HepG2 (cell line): Measurements from ENCODE around the gene MYO16. TPM values are rescaled to one million over a fixed set of nuclear protein-coding genes. Genes with fewer than 3 reads are reported as not detected.

Experiments used
- ATAC-seq: fragments of 200-7000 bp; cut with Tn5 transposase; 3 replicates; pipeline ENCODE4 v1.9.1; 2020; ENCODE audit warnings: mild to moderate bottlenecking, moderate library complexity
- BruUV-seq: library from RNA; stranded (reverse); fragments of 400-500 nt; replicated peaks from 2 replicates; lab custom pipeline; 2021; lab: Mats Ljungman, UMichigan
- CTCF ChIA-PET: fragments of 300-600 bp; formaldehyde crosslinking; extraction: SDS; loops from one replicate; lab custom pipeline; 2021; ENCODE audit warnings: low total read pairs, inconsistent platforms, low intra/inter-chr PET ratio; lab: Yijun Ruan, JAX
- POLR2A ChIA-PET: fragments of 350-600 bp; sonication (Branson Sonifier 250); formaldehyde crosslinking; loops from one replicate; lab custom pipeline; 2020; ENCODE audit warnings: antibody characterized with exemption, inconsistent platforms; lab: Yijun Ruan, JAX
- DNase-seq: peaks from one replicate; pipeline ENCODE4 v3.0.0-alpha.2; 2015; ENCODE audit warnings: low spot score
- FAIRE-seq: peaks from 3 replicates; lab custom pipeline; 2011; peaks lifted over from hg19 to GRCh38; lab: Jason Lieb, UNC
- H2AFZ ChIP-seq: one replicate; pipeline ENCODE4 v1.6.1; 2011; ENCODE audit warnings: low read length, inconsistent platforms
- H3K27ac ChIP-seq: fragments of 300-600 bp; 3 replicates; pipeline ENCODE4 v1.8.0; 2011; ENCODE audit warnings: mixed run types, mild to moderate bottlenecking, mixed read lengths, low read length, inconsistent platforms; ENCODE audit not compliant: insufficient read depth; ENCODE audit errors: extremely low read length
- H3K27me3 ChIP-seq, 2 experiments: fragments of 200-600 bp in 1 of 2; 2 replicates in 1 of 2; 3 replicates in 1 of 2; pipeline versions ENCODE4 v1.6.0 to v1.8.0; 2011; ENCODE audit warnings: low read length in 2 of 2, mild to moderate bottlenecking in 2 of 2, moderate library complexity in 2 of 2, inconsistent platforms in 1 of 2; ENCODE audit not compliant: insufficient read depth in 2 of 2, control insufficient read depth in 1 of 2
- H3K36me3 ChIP-seq, 2 experiments: fragments of 200-600 bp in 1 of 2; replicated peaks in 1 of 2; 2 replicates in 1 of 2; 3 replicates in 1 of 2; pipeline versions ENCODE4 v1.5.1 to v1.8.0; 2011; ENCODE audit warnings: low read length in 2 of 2, inconsistent platforms in 1 of 2; ENCODE audit not compliant: insufficient read depth in 2 of 2, control insufficient read depth in 1 of 2
- H3K4me1 ChIP-seq: 2 replicates; pipeline ENCODE4 v1.5.1; 2012; ENCODE audit warnings: low read length, inconsistent platforms; ENCODE audit not compliant: insufficient read depth
- H3K4me2 ChIP-seq: 2 replicates; pipeline ENCODE4 v1.6.0; 2011; ENCODE audit warnings: low read depth, low read length, inconsistent platforms
- H3K4me3 ChIP-seq, 3 experiments: fragments of 200-600 bp in 1 of 3; sonication (generic), shearing (Covaris generic) in 1 of 3; replicated peaks in 1 of 3; 2 replicates each; pipeline ENCODE4 v1.5.1; 2011 to 2016; ENCODE audit warnings: low read length in 3 of 3, inconsistent platforms in 2 of 3, low read depth in 2 of 3, mild to moderate bottlenecking in 2 of 3, control low read depth in 1 of 3, mixed read lengths in 1 of 3; ENCODE audit not compliant: insufficient read depth in 1 of 3
- H3K79me2 ChIP-seq: one replicate; pipeline ENCODE4 v1.6.1; 2011; ENCODE audit warnings: low read length, inconsistent platforms; ENCODE audit not compliant: insufficient read depth
- H3K9ac ChIP-seq: 2 replicates; pipeline ENCODE4 v1.6.0; 2011; ENCODE audit warnings: mild to moderate bottlenecking, low read depth, low read length, inconsistent platforms; ENCODE audit not compliant: insufficient read depth
- H3K9me3 ChIP-seq: 2 replicates; pipeline ENCODE4 v1.5.1; 2012; ENCODE audit warnings: mild to moderate bottlenecking, low read length
- H4K20me1 ChIP-seq: 2 replicates; pipeline ENCODE4 v1.6.0; 2011; ENCODE audit warnings: inconsistent platforms, mild to moderate bottlenecking, low read length, moderate library complexity; ENCODE audit not compliant: insufficient read depth
- DDIT3 ChIP-seq: sonication (generic); formaldehyde crosslinking; IDR thresholded peaks from 2 replicates; pipeline ENCODE4 v1.4.0; 2020; ENCODE audit warnings: mild to moderate bottlenecking, missing genetic modification reagents
- NFKBIZ ChIP-seq: IDR thresholded peaks from 2 replicates; pipeline ENCODE4 v1.6.1; 2018; ENCODE audit warnings: missing genetic modification reagents, missing compliant biosample characterization
- SMARCC2 ChIP-seq: fragments of 450-650 bp; IDR thresholded peaks from 2 replicates; pipeline ENCODE4 v1.6.1; 2017; ENCODE audit warnings: antibody characterized with exemption, mild to moderate bottlenecking
- ZNF431 ChIP-seq: sonication (generic); formaldehyde crosslinking; IDR thresholded peaks from 2 replicates; pipeline ENCODE4 v1.9.0; 2022; ENCODE audit warnings: missing genetic modification reagents, low read depth, mild to moderate bottlenecking, borderline replicate concordance
- WGBS: methylation state at CpG from one replicate; pipeline ENCODE4 v1.1.6; 2017; ENCODE audit warnings: low lambda C conversion rate; 5-methylcytosine and 5-hydroxymethylcytosine counted together
- in situ Hi-C: cut with HindIII; loops from 2 replicates; pipeline ENCODE4 v1.10.0; 2017; ENCODE audit warnings: low pct_unique_long_range_greater_than_20kb; ENCODE audit not compliant: extremely low pct_ligation_motif_present
- intact Hi-C: fragments of 100-400 bp; cut with micrococcal nuclease; formaldehyde crosslinking; loops from one replicate; pipeline ENCODE4 v1.10.0; 2022; ENCODE audit not compliant: unreplicated experiment
- polyA plus RNA-seq, 8 experiments: library from polyadenylated mRNA; depleted of rRNA in 3 of 8; stranded (reverse) in 7 of 8; unstranded in 1 of 8; fragments of >200 nt; fragmentation: Illumina TruSeq in 4 of 8; extraction: Trizol in 4 of 8; gene quantifications; 2 replicates each; pipeline versions ENCODE4 v1.2.1 to v1.2.3, GENCODE V29; 2011 to 2016; ENCODE audit warnings: low read depth in 4 of 8, missing spikeins in 1 of 8, mixed read lengths in 1 of 8; ENCODE audit not compliant: insufficient read depth in 1 of 8
- total RNA-seq, 5 experiments: library from RNA; depleted of rRNA; stranded (reverse); fragments of >200 nt; fragmentation: Illumina TruSeq; extraction: Trizol; gene quantifications; 2 replicates each; pipeline ENCODE4 v1.2.3, GENCODE V29; 2016; ENCODE audit warnings: low read depth in 1 of 5
- TF ChIP-seq, protein P1 (sequence below): sonication (generic); formaldehyde crosslinking; IDR thresholded peaks from 2 replicates; pipeline ENCODE4 v1.4.0; 2020; ENCODE audit warnings: missing genetic modification reagents
- TF ChIP-seq, protein P2 (sequence below): sonication (generic); formaldehyde crosslinking; IDR thresholded peaks from 2 replicates; pipeline ENCODE4 v1.4.0; 2020; ENCODE audit warnings: mild to moderate bottlenecking, missing genetic modification reagents
- TF ChIP-seq, protein P3 (sequence below): sonication (generic); formaldehyde crosslinking; IDR thresholded peaks from 2 replicates; pipeline ENCODE4 v1.4.0; 2020; ENCODE audit warnings: missing genetic modification reagents

MYO16 gene
- total and polyA plus RNA-seq, 2 of the 13 experiments (the other 11 are each of a cell fraction or from before 2014, with no cell fraction given) = not detected

DNA sequence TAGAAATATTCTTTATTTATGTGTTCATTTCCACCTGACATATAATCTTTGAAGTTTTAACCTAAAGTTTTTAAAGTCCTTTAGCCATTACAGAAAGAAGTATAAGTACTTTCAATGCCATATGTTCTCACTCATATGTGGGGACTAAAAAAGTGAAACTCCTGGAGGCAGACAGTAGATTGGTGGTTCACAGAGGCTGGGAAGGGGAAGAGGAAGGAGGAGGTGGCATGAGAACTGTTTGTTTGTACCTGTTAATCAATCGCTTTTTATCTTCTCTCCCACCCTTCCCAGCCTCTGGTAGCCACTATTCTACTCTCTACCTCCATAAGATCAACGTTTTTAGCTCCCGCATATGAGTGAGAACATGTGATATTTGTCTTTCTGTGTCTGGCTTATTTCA, 131.1 kb downstream of the MYO16 start:
- no peak overlapping the region for H3K9ac ChIP-seq
- ChIA-PET CTCF (no interaction called here), POLR2A (no interaction called here)
- H3K27me3 ChIP-seq = no peaks in the 10 kb centered on the region
- BruUV-seq = no TSS peak
- H3K27ac ChIP-seq = no peak overlapping the region
- WGBS = 34% methylated on average over 3 of the region's 3 CpGs
- FAIRE-seq (no peak), DNase-seq (no peak), ATAC-seq (no peak)
- no peak overlapping the region for H3K4me3 ChIP-seq
- intact Hi-C loops (no loop called here), in situ Hi-C loops (no loop called here)
- H3K36me3 ChIP-seq = no peaks in the 10 kb centered on the region
- TF ChIP-seq NFKBIZ (CRISPR knock-in tag) = no peak
- TF ChIP-seq DDIT3 = no peak
- TF ChIP-seq, protein P1, sequence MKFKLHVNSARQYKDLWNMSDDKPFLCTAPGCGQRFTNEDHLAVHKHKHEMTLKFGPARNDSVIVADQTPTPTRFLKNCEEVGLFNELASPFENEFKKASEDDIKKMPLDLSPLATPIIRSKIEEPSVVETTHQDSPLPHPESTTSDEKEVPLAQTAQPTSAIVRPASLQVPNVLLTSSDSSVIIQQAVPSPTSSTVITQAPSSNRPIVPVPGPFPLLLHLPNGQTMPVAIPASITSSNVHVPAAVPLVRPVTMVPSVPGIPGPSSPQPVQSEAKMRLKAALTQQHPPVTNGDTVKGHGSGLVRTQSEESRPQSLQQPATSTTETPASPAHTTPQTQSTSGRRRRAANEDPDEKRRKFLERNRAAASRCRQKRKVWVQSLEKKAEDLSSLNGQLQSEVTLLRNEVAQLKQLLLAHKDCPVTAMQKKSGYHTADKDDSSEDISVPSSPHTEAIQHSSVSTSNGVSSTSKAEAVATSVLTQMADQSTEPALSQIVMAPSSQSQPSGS (CRISPR knock-in tag) = no peak
- TF ChIP-seq, protein P2, sequence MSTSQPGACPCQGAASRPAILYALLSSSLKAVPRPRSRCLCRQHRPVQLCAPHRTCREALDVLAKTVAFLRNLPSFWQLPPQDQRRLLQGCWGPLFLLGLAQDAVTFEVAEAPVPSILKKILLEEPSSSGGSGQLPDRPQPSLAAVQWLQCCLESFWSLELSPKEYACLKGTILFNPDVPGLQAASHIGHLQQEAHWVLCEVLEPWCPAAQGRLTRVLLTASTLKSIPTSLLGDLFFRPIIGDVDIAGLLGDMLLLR (CRISPR knock-in tag) = no peak
- TF ChIP-seq SMARCC2 = no peak
- TF ChIP-seq ZNF431 (CRISPR knock-in tag) = no peak
- TF ChIP-seq, protein P3, sequence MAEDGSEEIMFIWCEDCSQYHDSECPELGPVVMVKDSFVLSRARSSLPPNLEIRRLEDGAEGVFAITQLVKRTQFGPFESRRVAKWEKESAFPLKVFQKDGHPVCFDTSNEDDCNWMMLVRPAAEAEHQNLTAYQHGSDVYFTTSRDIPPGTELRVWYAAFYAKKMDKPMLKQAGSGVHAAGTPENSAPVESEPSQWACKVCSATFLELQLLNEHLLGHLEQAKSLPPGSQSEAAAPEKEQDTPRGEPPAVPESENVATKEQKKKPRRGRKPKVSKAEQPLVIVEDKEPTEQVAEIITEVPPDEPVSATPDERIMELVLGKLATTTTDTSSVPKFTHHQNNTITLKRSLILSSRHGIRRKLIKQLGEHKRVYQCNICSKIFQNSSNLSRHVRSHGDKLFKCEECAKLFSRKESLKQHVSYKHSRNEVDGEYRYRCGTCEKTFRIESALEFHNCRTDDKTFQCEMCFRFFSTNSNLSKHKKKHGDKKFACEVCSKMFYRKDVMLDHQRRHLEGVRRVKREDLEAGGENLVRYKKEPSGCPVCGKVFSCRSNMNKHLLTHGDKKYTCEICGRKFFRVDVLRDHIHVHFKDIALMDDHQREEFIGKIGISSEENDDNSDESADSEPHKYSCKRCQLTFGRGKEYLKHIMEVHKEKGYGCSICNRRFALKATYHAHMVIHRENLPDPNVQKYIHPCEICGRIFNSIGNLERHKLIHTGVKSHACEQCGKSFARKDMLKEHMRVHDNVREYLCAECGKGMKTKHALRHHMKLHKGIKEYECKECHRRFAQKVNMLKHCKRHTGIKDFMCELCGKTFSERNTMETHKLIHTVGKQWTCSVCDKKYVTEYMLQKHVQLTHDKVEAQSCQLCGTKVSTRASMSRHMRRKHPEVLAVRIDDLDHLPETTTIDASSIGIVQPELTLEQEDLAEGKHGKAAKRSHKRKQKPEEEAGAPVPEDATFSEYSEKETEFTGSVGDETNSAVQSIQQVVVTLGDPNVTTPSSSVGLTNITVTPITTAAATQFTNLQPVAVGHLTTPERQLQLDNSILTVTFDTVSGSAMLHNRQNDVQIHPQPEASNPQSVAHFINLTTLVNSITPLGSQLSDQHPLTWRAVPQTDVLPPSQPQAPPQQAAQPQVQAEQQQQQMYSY (CRISPR knock-in tag) = no peak
- H3K4me2 ChIP-seq = no peak overlapping the region
- no peaks in the 10 kb centered on the region for H3K4me1 ChIP-seq
- no peak overlapping the region for H2AFZ ChIP-seq
- no peaks in the 10 kb centered on the region for H4K20me1 ChIP-seq
- no peaks in the 10 kb centered on the region for H3K79me2 ChIP-seq
- no peaks in the 10 kb centered on the region for H3K9me3 ChIP-seq
